ENCODE data around the gene CLIC1.

The CLIC1 gene

DNA sequence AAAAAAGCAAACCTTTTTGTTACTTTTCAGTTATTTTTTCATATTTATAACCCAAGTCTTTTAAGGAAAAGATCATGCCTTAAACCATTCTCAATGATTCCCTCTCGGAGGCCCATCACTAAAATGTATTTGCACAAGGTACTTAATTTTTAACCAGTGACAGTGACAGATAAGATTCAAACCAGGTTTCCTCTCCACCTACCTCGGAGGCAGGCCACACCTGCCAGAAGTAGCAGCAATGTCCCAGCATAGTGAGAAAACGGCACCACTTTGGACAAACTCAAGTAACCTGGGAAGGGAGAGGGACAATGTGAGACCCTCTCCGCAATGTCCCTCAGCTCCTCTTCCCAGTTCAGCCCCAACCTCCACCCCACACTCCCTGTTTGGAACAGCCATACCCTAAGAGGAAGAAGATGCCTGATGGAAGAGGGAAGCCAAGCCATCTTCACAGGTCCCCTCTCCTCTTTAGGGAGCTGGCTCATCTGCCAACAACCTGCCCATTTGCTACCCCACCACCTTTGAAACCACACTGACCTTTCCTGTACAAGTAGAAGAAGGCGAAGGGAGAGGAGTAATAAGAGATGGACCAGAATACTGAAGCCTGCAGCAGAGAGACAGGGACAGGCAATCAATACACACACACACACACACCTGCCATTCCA, 35.5 kb downstream of the CLIC1 start:
- DNase-seq, result no peak

DNA sequence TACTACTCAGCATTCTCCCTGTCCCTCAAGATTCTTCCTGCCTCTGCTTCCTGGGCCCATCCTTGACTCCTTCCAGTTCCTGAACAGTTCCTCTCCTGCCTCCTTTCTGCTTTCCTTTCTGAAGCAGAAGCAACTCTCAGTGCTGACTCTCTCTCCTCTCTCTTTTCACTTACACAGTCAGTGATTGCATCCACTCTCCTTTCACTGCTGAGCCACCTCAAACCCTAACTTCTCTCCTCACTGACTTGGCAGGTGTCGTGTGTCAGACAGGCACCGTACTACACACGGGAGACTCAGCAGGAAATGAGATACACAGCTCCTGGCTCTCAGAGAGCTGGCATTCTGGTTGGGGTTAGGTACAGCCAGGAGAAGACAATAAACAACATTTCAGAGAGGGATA, 38.8 kb downstream of the CLIC1 start:
- no peak for DNase-seq

DNA sequence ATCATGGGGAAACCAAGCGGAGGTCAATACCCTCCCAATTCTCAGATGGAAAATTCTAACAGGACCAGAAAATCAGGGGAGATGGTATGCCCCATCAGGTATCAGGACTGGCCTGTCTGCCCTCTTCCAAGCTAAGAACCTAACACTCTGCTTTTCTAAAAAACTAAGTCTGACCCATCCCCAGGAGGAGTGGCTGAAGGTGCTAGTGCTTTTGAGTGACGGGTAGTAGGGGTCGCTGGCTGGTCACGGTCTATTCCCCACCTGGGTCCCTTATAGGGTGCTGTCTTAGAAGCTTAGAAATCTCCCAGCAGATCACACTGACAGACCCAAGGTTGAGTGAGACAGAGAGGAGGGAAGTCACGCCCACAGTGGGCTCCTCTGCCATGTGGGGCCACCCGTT, 42.8 kb downstream of the CLIC1 start:
- no peak for DNase-seq

DNA sequence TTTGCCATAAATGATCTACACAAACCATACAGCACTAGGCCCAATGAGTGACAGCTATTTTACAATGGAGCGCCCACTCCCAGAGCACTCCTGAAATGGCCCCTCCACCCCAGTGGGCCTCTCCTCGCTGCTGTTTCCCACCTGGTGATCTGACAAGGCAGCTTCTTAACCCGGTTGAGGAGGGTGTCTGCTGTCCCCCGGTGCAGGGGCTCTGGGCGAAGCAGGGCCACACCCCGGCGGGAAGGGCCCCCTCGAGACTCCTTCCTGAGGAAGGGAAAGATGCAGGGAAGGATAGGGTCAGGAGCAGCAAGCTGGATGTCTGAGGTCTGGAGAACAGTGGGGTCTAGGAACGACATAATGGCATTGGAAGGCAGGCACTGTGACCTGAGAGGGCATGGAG, 43.4 kb downstream of the CLIC1 start:
- no peak for DNase-seq

DNA sequence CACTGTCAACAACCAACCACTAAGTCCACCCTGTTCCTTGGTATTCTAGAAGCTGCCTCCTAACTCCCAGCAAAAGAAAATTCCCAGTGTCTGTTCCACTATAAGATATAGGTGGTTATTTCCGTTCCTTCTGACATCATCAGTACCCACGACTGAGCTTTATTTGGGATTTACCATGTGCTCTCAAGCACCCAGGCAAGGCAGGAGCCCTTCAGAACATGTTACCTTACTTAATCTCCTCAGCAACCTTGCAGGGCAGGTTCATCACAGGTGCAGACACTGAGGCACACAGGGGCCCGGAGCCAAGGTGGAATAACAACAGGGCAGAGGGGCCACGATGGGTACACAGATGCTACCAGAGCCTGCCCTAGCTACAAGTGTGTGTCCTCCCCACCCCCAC, 44.0 kb downstream of the CLIC1 start:
- no peak for DNase-seq

DNA sequence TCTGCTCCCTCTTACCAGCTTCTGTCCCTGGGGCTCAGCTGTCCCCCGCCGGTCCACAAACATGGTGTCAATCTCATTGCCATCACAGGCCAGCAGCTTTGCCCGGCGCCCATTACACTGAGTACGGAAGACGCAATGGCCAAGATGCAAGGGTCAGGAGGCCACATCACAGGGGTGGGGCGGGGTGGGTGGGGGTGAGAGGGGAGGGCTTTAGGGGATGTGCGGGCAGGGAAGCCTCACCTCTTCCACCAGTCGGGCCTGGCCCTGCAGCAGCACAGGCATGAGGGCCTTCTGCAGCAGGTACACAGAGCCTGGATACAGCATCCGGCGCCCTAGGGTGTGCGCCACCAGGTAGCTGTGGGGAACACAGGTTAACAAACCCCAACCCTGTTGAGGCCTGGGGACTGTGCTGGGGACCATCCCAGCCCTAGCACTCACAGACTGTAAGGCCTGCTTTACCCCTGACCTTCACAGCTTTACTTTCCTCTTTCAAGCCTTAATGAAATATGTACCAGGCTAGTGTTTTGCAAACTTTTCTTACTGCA, 44.7 kb downstream of the CLIC1 start:
- DNase-seq, result no peak

DNA sequence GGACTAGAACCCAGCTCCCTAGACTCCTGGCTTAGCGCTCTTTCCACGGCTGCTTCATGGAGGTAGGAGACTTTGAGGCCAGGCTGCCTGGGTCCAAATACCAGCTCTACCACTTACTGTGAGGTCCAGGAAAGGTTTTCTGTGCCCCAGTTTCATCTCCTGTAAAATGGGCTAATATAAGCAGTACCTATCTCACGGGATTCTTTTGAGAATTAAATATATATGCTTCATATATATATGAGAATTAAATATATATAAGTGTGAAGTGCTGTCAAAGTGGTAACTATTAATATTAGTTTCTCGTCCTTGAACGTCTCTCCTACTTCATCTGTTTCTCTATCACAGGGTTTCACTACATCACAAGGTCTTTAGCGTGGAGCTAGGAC, 45.3 kb downstream of the CLIC1 start:
- no peak for DNase-seq

DNA sequence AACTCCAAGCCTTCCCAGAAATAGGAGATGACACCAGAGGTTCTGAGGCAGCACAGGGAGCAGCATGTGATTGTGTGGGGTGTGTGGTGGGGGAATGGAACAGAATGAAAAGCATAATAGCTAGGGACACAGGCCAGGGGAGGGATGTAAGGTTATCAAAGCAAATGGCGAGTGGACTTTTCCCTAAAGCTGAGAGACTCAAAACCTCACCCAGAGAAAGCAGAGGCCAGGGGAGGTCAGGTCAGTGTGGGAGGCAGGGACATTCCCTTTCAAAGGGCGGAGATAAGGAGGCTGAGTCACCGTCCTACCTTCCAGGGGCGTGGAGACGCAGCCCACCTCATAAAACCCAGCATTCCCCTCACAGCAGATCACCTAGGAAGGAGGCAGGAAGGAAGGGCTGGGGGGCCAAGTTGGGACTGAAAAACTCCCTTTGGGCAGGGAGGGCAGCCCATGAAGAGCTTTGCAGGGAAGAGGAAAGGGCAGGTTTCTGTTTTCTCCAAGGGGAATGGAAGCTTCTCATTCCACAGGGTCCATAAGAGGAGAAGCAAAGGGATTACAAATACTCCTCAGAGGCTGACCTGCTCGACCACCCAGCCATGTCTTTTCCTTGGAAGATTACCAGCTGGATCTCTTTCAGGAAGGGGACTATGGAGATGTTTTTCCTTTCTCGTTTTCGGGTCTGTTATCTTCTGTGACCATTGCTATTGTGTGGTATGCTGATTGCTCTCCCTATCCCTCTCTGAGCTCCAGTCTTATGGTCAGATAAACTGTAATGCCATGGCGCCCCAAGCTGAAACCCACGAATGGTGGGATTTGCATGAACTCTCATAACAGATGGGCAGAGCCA, 45.9 kb downstream of the CLIC1 start:
- DNase-seq, result no peak

DNA sequence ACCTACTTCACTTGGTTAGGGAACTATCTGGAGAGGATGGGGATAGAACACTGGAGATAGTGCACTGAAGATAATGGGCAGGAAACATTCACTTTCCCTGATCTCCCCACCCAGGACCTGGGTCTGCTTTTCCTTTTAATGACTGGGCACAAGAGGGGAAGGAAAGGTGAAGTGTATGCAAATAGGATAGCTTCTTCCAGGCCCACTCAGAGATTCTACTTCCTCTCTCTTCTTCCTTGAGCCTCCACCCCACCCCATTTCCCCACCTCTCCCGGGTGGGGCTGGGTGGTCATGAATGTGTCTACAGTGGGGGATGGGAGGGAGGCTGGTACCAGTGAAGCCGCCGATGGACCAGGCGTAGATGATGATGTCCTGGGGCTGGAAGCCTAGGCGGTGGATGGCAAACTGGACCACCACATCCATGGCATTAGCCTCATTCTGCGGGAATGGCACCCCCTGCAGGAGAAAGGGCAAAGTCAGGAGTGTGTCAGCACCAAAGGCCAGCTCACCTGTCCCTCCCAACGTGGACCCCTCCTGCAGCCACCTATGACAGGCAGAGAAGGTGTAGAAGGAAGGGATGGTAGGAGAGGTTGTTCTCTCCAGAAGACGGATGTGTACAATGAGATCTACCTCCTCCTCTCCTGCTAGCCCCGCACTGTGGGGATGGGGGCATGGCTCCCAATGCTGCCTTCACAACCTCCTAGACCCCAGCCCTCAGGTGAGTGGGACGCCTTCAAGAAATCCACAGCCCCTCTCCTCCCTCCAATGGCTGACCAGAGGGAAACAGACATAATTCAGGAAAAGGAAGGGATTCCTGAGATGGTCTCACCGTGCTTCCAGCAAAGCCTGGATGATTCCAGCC, 46.9 kb downstream of the CLIC1 start:
- no peak for DNase-seq

DNA sequence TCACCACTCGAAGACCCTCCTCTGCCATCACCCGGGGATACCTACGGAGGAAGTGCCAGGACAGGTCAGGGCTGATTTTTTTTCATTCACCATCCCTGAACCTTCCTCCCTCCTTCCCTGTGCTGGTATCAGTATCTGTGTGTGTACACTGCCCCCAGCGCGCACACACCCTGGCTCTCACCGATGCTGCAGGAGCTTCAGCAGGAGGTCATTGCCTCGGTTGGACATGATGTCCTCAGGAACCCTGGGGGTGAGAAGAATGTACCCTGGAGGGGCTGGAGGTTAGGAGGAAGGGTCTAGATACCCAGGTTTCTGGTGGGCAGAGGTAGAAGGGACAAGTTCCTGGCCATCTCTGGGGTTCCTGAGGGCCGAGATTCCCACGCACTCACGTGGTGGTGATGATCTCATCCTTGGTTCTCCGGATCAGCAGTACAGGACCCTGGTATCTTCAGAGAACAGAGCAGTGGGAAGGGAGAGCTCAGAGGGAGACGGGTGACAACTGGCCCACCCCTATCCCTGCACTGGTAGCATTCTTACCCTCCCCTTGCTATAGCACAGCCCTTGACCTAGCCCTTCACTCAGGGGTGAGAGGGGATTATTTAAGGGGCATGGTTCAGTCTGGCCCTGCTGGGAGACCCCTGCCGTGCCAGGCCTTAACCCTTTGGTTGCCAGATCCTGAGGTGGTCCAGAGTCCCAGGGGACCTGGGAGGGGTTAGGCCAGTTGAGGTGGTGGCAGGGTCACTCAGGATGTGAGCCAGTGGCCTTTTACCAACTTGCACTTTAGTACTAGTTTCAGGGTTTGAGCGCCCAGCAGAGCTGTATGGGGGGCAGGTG, 48.3 kb downstream of the CLIC1 start:
- no peak for DNase-seq

DNA sequence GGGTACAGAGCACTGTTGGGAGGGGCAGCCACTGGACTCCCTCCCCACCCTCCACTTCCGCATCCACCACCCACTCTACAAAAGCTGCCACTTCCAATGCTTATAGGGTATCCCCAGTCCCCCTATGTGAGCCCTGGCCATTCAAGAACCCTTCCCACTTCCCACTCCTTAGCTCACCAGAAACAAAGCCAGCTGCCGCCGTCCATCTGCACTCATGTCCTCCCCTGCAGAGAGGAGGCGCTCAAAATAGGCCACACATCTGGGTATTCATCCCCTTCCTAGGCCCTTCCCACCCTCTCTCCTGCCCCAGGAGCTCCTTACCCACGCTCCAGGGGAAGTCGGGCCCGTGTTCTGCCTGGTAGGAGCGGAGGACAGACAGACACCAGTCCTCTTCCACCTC, 49.0 kb downstream of the CLIC1 start:
- no peak for DNase-seq

DNA sequence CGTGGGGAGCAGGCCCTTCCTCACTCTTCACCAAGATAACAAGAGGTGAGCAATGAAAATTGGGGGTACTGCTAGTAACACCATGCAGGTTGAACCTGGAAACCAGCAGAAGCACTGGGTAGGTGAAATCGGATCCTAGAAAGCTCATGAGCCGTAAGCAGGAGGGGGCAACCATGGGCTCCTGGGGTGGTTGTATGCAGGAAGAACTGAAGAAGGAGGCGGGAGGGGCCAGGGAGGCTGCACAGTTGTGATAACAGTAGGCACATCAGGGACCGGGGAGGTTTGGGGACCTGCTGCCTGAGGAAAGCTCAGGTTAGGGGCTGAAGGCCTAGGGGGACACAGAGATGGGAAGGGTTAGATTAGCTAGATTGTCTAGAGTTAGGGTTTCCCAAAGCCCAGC, 49.8 kb downstream of the CLIC1 start:
- DNase-seq, result no peak

DNA sequence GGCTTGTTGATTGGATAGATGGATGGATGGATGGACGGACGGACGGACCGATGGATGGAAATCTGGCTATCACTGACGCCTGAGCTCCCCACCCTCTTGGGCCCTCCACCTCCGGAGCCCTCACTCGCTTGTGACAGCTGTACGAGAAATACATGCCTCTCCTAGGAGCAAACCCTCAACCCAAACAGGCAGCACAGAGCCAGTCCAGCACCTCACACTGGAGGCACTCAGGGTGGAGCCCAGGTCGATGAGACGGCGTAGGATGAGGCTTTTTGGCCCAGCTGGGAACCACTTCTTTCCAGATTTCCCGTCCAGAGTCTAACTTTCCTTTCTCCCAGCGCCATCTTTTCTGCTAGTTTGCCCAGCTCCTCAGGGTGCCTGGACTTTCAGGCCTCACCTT, 52.7 kb downstream of the CLIC1 start:
- no peak for DNase-seq

DNA sequence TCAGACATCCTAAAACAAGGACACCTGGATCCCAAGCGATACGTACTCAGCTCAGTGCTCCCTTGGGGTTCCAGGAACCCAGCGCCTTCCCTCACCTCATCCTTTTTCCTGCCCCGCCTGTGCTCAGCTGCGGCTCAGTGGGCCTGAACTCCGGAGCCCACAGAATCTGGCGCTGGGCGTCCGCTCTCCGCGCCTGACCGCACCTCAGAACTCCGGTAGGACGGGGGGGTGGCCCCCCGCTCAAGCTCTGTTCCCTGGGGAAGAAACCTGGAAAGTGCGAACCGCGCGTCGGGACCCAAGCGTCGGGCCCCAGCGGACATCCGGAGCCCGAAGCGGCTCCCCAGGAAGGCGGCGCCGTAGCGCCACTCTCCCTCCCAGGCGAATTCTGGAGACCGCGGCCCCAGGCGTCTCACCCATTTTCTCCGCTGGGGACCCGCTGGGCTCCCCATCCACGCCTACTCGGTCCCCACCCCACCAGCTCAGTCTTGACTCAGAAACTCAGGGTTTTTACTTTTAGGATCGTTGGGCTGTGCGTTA, 55.1 kb downstream of the CLIC1 start:
- DNase-seq, result no peak

All from NCI-H1417 treated with DMSO at 0.1 percent for 48 hours (cell line).